NB4 (cell line): Measurements from ENCODE around the gene NOS1.

Experiments used
- DNase-seq: peaks from one replicate; pipeline ENCODE4 v3.0.0; 2010; ENCODE audit warnings: low read depth
- H3K4me3 ChIP-seq: one replicate; pipeline ENCODE4 v1.5.1; 2011; ENCODE audit warnings: mild to moderate bottlenecking, low read depth, low read length, moderate library complexity
- MYC ChIP-seq: IDR thresholded peaks from 2 replicates; pipeline ENCODE4 v1.6.1; 2011; ENCODE audit warnings: low read depth, low read length
- POLR2A ChIP-seq: IDR thresholded peaks from 2 replicates; pipeline ENCODE4 v1.6.1; 2011; ENCODE audit warnings: mild to moderate bottlenecking; ENCODE audit not compliant: insufficient read length; ENCODE audit errors: extremely low read depth
- TF ChIP-seq, protein P1 (sequence below): IDR thresholded peaks from 2 replicates; pipeline ENCODE4 v1.6.1; 2011; ENCODE audit warnings: low read depth, low read length
- TF ChIP-seq, protein P2 (sequence below): IDR thresholded peaks from one replicate; pipeline ENCODE4 v1.5.1; 2012; ENCODE audit warnings: low read depth, low read length

NOS1 gene

GRCh38 chr12:117334051-117334450, 27.4 kb downstream of the NOS1 start:
- TF ChIP-seq, protein P1, sequence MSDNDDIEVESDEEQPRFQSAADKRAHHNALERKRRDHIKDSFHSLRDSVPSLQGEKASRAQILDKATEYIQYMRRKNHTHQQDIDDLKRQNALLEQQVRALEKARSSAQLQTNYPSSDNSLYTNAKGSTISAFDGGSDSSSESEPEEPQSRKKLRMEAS = no peak
- TF ChIP-seq POLR2A (no peak), MYC (no peak)
- TF ChIP-seq, protein P2, sequence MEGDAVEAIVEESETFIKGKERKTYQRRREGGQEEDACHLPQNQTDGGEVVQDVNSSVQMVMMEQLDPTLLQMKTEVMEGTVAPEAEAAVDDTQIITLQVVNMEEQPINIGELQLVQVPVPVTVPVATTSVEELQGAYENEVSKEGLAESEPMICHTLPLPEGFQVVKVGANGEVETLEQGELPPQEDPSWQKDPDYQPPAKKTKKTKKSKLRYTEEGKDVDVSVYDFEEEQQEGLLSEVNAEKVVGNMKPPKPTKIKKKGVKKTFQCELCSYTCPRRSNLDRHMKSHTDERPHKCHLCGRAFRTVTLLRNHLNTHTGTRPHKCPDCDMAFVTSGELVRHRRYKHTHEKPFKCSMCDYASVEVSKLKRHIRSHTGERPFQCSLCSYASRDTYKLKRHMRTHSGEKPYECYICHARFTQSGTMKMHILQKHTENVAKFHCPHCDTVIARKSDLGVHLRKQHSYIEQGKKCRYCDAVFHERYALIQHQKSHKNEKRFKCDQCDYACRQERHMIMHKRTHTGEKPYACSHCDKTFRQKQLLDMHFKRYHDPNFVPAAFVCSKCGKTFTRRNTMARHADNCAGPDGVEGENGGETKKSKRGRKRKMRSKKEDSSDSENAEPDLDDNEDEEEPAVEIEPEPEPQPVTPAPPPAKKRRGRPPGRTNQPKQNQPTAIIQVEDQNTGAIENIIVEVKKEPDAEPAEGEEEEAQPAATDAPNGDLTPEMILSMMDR = no peak
- no peak for DNase-seq
- no peak overlapping the region for H3K4me3 ChIP-seq

- H3K4me3 ChIP-seq = no peak overlapping the region
- no peak for TF ChIP-seq POLR2A
- 0 out of 2 replicates have a peak, but pooled peaks have one; percentile 28 for TF ChIP-seq MYC
- peak; percentile 79 for DNase-seq
Measured at GRCh38 chr12:117333331-117333881, 28.0 kb downstream of the NOS1 start.

GRCh38 chr12:117331691-117332090, 29.7 kb downstream of the NOS1 start:
- H3K4me3 ChIP-seq = no peak overlapping the region
- peak; percentile 32 for DNase-seq
- no peak for TF ChIP-seq MYC
- TF ChIP-seq, protein P2 = peak; percentile 31

DNA sequence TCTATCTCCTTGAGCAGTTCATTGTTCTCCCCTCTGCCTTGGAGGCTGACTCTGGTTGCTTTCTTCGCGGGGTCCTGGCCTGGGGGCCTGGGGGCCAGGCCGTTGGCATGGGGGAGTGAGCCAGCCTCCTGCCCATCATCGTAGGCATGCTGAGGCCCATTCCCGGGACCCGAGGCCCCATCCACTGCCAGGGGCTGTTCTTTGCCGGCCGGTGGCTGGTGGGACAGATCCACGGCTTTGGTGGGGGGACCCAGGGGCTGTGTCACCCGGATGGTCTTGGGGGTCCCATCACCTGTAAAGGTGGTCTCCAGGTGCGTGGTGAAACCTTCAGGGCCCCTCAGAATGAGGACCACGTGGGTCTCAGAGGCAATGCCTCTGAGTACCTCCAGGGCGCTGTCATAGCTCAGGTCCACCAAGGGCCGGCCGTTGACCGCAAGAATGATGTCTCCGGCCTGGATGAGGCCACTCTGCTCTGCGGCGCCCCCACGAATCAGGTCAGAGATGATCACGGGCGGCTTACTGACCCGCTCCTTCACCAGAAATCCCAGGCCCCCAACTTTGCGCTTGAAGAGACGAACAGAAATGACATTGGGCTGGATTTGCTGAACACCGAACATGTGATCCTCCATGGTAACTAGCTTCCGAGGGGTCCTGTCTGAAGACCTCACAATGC, 30.8 kb downstream of the NOS1 start:
- no peak for DNase-seq
- TF ChIP-seq, protein P2 = no peak
- TF ChIP-seq POLR2A (no peak), MYC (no peak)
- TF ChIP-seq, protein P1 = no peak
- no peak overlapping the region for H3K4me3 ChIP-seq

DNA sequence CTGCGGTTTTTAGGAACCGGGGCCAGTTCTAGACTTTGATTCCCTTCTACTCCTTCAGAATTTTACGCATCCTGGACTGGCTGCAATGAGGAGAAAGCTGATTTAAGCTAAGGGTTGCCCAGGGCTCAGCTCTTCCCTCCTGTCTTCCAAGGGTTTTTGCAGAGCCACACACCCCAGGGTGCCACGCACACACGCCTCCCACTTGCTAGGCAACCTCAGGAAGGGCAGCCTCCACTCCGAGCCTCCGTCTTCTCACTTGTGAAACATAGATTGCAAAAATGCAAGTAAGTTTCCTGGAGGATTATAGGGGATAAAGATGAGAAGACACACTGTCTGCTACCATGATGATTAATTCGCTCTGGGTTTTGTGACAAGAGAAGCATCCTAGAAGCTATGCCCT, 31.7 kb downstream of the NOS1 start:
- H3K4me3 ChIP-seq = no peak overlapping the region
- DNase-seq = no peak
- TF ChIP-seq POLR2A (no peak), MYC (no peak)
- TF ChIP-seq, protein P2 = no peak
- TF ChIP-seq, protein P1 = no peak

DNA sequence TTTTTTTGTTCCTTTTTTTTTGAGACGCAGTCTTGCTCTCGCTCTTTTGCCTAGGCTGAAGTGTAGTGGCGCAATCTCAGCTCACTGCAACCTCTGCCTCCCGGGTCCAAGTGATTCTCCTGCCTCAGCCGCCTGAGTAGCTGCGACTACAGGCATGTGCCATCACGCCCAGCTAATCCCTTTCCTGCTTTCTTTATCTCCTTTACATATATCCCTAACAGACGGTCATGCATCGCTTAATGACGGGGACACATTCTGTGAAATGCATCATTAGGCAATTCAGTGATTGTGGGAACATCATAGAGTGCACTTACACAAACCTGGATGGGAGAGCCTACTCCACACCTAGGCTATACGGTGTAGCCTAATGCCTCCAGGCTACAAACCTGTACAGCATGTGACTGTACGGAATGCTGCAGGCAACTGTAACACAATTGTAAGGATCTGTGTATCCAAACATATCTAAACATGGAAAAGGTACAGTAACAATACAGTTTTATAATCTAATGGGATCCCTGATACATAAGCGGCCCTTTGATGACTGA, 32.8 kb downstream of the NOS1 start:
- no peak for DNase-seq
- TF ChIP-seq MYC (no peak), POLR2A (no peak)
- TF ChIP-seq, protein P1 = no peak
- TF ChIP-seq, protein P2 = no peak

More for the DNA sequence above, 32.8 kb downstream of the NOS1 start:
- H3K4me3 ChIP-seq = no peak overlapping the region
